Activated CD8-positive, alpha-beta memory T cell treated with anti-CD3 and anti-CD28 coated beads for 24 hours (primary cell): ENCODE data around the gene RNF208.
"Not testable (repeated sequence)": the region's sequence is repeated elsewhere in the genome, so short reads cannot be mapped to it uniquely, and the experiment has no call there.

Experiments
- DNase-seq: peaks from one replicate; pipeline ENCODE4 v3.0.0-alpha.2; 2020

RNF208 gene

GRCh38 chr9:137252555-137253506 is 30.8 kb upstream of the RNF208 start:
- DNase-seq, result no peak

- no peak for DNase-seq
Observed at GRCh38 chr9:137251490-137252268, 29.6 kb upstream of the RNF208 start.

GRCh38 chr9:137251194-137251461 is 29.1 kb upstream of the RNF208 start, which contains the start of gene STPG3:
Gene STPG3, plus strand, starts transcription at chr9:137251286. Its CDS starts 1 bp downstream, at chr9:137251287.
- DNase-seq, result no peak

GRCh38 chr9:137250329-137251193 is 28.5 kb upstream of the RNF208 start:
- DNase-seq, result no peak

- DNase-seq, result no peak
Observed at GRCh38 chr9:137247916-137248175, 25.8 kb upstream of the RNF208 start.

GRCh38 chr9:137247135-137247915 is 25.3 kb upstream of the RNF208 start:
- DNase-seq, result no peak

GRCh38 chr9:137245450-137246421 is 23.7 kb upstream of the RNF208 start:
- no peak for DNase-seq

GRCh38 chr9:137244486-137245449 is 22.7 kb upstream of the RNF208 start:
- no peak for DNase-seq

GRCh38 chr9:137243626-137244485 is 21.8 kb upstream of the RNF208 start:
- DNase-seq, result no peak

- DNase-seq, result not testable (repeated sequence)
Observed at GRCh38 chr9:137243266-137243625, 21.2 kb upstream of the RNF208 start.

- DNase-seq, result no peak
Observed at GRCh38 chr9:137242269-137243203, 20.5 kb upstream of the RNF208 start.

GRCh38 chr9:137241490-137242268 is 19.6 kb upstream of the RNF208 start:
- DNase-seq, result peak; percentile 85

- DNase-seq, result peak; percentile 96
Observed at GRCh38 chr9:137240841-137241489, 18.9 kb upstream of the RNF208 start, which contains the start of gene TUBB4B. Gene TUBB4B, plus strand, starts transcription at chr9:137241287. Its CDS starts 74 bp downstream, at chr9:137241361.

- DNase-seq, result peak; percentile 95
Observed at GRCh38 chr9:137240318-137240840, 18.3 kb upstream of the RNF208 start.

GRCh38 chr9:137239541-137240200 is 17.6 kb upstream of the RNF208 start:
- DNase-seq, result not testable (repeated sequence)
